ENCODE measurements around the gene GLRX2.

- TF ChIP-seq CTCF (conservative IDR thresholded peaks at IDR 0.05; ENCODE audit: low read length), result no peak
- no peak for TF ChIP-seq EZH2phosphoT487 (IDR thresholded peaks at IDR 0.05; ENCODE audit: borderline replicate concordance, low read depth, low read length)
These were observed 5.0 kb upstream of the GLRX2 start for GRCh38 chr1:193110246-193110645.

Measured in OCI-LY7 (cell line).